WI38 (cell line): ENCODE results near the gene CELF4.

Experiments used
- H3K4me3 ChIP-seq: 2 replicates; pipeline ENCODE4 v1.5.1; 2011; ENCODE audit warnings: low read depth, mild to moderate bottlenecking, control low read depth, low read length
- CTCF ChIP-seq: IDR thresholded peaks from 2 replicates; pipeline ENCODE4 v1.5.1; 2012; ENCODE audit warnings: low read depth, mild to moderate bottlenecking, control low read depth, low read length

The CELF4 gene

DNA sequence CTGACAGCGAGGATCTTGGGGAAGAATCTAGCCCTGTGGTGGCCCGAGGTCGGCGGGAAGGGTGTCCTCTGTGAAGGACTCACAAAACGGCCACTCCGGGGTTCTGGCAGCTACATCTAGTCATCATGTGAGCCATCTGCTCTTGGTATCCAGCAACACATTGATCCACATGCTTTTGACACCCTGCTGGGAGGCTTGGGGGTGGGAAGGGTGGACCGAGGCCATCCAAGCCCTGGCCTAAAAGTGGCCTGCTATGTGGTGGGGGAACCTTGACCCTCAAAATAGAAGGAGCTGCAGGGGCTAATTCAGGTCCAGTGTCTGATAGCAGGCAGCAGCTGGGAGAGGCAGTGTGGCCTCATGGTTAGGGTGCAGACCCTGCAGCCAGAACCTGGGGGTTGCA is 145.7 kb downstream of the CELF4 start:
- TF ChIP-seq CTCF = no peak
- H3K4me3 ChIP-seq = no peak overlapping the region

DNA sequence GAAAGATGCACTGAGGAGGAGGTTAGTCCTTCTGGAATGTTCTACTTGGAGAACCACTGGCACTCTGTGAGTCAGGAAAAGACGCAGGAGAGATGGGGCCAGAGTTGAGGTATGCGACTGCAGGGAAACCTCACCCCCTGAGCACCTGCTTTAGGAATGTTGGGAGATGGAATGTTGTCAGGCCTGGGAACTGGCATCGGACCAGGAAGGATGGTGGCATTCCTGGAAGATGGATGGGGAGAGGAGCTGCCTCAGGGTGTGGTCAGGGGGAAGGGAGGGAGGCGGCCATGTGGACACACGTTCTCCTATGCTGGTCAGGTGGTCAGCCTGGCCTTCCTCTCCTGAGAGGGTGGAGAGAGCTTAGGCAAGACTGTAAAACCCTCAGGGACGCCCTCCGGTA is 146.3 kb downstream of the CELF4 start:
- no peak for TF ChIP-seq CTCF
- H3K4me3 ChIP-seq = no peak overlapping the region

- no peak for TF ChIP-seq CTCF
- no peak overlapping the region for H3K4me3 ChIP-seq
Observed at GRCh38 chr18:37414816-37415215, 150.8 kb downstream of the CELF4 start.

DNA sequence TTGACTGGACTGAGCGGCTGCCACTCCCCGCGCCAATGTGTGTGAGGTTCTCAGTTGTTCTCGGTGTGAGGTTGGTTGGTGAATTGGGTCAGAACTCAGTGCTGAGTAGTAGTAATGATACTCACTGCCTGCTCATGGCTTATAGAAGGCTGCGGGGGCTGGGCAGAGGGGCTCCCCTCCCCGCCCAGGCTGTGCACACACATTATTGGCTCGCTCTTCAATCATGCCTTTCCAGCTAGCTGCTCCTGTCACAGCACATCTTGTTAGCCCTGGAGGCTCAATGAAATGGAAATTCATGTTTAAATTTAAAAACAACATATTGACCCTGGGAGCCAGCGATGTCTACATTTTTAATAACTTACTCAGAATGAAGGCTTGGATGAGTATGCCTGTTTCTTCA is 152.8 kb downstream of the CELF4 start:
- TF ChIP-seq CTCF = no peak
- H3K4me3 ChIP-seq = no peak overlapping the region

DNA sequence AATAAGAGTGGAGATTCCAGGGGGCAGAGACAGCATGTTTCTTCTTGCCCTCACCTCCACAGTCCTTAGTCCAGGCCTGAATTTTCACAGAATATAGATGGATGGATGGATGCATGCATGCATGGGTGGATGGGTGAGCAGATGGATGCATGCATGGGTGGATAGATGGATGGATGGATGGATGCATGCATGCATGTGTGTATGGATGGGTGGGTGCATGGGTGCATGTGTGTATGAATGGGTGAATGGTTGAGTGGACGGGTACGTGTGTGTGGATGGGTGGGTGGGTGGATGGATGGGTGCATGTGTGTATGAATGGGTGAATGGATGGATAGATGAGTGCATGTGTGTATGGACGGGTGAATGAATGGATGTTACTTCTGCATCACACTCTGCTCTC is 153.3 kb downstream of the CELF4 start:
- no peak overlapping the region for H3K4me3 ChIP-seq
- no peak for TF ChIP-seq CTCF

DNA sequence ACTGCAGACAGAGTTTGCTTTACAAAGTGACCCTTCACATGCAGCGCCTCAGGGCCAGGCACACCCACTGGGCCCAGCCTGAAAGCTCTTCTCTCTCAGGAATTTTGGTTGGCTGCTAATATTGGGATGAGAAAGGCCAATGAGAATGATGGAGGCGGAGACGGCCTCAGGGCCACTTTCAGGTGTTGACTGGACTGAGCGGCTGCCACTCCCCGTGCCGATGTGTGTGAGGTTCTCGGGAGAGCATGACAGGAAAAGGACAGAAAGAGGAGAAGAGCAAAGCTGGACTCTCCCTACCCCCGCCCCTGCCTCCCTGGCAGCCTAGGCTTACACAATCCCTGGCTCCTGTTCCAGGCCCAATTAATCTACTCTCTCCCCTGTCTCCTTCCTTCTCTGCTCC is 155.7 kb downstream of the CELF4 start:
- H3K4me3 ChIP-seq = no peak overlapping the region
- no peak for TF ChIP-seq CTCF

DNA sequence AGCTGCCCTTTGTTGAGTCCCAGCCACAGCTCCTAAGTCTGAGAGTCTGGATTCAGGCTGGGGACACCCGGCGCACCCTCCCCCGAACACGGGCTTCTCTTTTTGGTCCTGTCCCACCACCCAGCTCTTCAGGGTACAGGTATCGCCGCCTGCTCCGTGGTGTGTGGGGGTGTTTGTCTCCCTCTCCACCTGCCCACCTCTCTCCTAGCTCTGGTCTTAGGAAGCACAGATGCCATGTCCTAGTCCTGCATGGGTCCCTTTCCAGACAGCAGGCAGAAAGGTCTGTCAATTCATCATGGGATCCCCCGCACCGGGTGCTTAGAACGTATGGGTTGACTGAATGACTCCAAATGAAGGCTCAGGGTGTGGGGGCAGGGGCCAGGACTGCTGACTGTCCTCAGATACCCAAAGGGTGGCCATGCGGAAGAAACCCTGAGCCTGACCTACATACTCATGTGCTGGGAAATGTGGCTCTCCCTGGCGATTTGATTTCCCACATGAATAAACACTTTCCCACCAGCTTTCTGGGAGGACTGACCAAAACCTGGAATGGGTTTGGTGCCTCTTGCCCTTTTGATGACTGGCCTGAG is 156.8 kb downstream of the CELF4 start:
- TF ChIP-seq CTCF = no peak
- no peak overlapping the region for H3K4me3 ChIP-seq
